Large intestine (tissue), 3 donors: ENCODE data around the gene DBP. TPM values are rescaled to one million over a fixed set of nuclear protein-coding genes. Genes with fewer than 3 reads are reported as not detected.

Experiments
- DNase-seq, 2 donors: peaks; one replicate each; pipeline versions ENCODE4 v3.0.0 to v3.0.0-alpha.2; 2013
- H3K27ac ChIP-seq: one replicate; pipeline ENCODE4 v1.5.1; 2013; ENCODE audit warnings: low read length
- H3K27me3 ChIP-seq: 2 replicates; pipeline ENCODE4 v1.6.1; 2013; ENCODE audit warnings: low read length; ENCODE audit not compliant: control insufficient read depth, insufficient read depth
- H3K36me3 ChIP-seq: 2 replicates; pipeline ENCODE4 v1.6.1; 2013; ENCODE audit warnings: low read length; ENCODE audit not compliant: control insufficient read depth, insufficient read depth
- H3K4me1 ChIP-seq: one replicate; pipeline ENCODE4 v1.6.1; 2013; ENCODE audit warnings: low read length; ENCODE audit not compliant: control insufficient read depth, insufficient read depth
- H3K4me3 ChIP-seq: one replicate; pipeline ENCODE4 v1.5.1; 2013; ENCODE audit warnings: low read length
- H3K9me3 ChIP-seq: one replicate; pipeline ENCODE4 v1.6.1; 2013; ENCODE audit warnings: mild to moderate bottlenecking, low read depth, low read length, moderate library complexity; ENCODE audit not compliant: control insufficient read depth
- WGBS: methylation state at CpG from one replicate; pipeline ENCODE4 v1.1.5; 2013; ENCODE audit warnings: low lambda C conversion rate; ENCODE audit not compliant: insufficient coverage; 5-methylcytosine and 5-hydroxymethylcytosine counted together
- polyA plus RNA-seq: library from polyadenylated mRNA; unstranded; fragments of 120-200 nt; gene quantifications from one replicate; pipeline ENCODE4 v1.2.1, GENCODE V29; 2013

The DBP gene
- polyA plus RNA-seq, 1 donor, result 4.0 TPM

DNA sequence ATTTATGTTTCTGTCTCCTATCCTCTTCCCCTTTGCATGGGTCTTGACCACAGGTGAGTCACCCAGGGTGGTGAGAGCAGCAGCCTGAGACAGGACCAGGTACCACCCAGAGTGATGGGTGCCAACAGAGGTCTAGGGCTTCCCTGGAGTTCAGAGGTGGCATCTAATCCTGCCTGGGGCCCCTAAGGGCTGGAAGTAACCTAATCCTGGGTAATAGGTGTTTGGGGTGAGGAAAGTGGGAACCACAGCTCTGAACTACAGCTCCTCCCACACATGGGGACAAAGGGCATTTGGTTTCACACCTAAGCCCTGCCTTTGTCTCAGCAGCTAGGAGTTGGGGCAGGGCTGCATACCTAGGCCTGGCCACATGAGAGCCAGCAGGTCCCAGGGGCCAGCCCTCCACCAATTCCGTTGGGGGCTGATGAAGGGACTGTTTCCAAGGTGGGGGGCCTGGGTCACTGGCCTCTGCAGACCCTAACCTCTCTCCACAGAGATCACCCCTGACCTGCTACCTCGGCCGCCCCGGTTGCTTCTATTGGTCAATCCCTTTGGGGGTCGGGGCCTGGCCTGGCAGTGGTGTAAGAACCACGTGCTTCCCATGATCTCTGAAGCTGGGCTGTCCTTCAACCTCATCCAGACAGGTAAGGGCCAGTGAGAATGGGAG lies 9.8 kb downstream of the DBP start:
- no CpG with 5 or more reads among the region's 6 CpGs for WGBS
- H3K27me3 ChIP-seq, result no peaks in the 10 kb centered on the region
- H3K9me3 ChIP-seq, result peaks cover 12% of the 10 kb centered on the region
- peaks cover 18% of the 10 kb centered on the region for H3K36me3 ChIP-seq
- peak in 1 of 2 donors; percentile 90 for DNase-seq
- H3K27ac ChIP-seq, result peak overlapping the region; percentile 97
- peaks cover 68% of the 10 kb centered on the region for H3K4me1 ChIP-seq
- H3K4me3 ChIP-seq, result no peak overlapping the region

- WGBS, result no CpG with 5 or more reads among the region's 30 CpGs
- Histone ChIP-seq H3K27ac (peak overlapping the region; percentile 95), H3K36me3 (peaks cover 16% of the 10 kb centered on the region), H3K4me1 (peaks cover 58% of the 10 kb centered on the region), H3K4me3 (peak overlapping the region; percentile 59), H3K9me3 (peaks cover 12% of the 10 kb centered on the region), H3K27me3 (no peaks in the 10 kb centered on the region)
- peak in 1 of 2 donors; percentile 8 for DNase-seq
Observed at GRCh38 chr19:48625891-48626327, 11.3 kb downstream of the DBP start.

DNA sequence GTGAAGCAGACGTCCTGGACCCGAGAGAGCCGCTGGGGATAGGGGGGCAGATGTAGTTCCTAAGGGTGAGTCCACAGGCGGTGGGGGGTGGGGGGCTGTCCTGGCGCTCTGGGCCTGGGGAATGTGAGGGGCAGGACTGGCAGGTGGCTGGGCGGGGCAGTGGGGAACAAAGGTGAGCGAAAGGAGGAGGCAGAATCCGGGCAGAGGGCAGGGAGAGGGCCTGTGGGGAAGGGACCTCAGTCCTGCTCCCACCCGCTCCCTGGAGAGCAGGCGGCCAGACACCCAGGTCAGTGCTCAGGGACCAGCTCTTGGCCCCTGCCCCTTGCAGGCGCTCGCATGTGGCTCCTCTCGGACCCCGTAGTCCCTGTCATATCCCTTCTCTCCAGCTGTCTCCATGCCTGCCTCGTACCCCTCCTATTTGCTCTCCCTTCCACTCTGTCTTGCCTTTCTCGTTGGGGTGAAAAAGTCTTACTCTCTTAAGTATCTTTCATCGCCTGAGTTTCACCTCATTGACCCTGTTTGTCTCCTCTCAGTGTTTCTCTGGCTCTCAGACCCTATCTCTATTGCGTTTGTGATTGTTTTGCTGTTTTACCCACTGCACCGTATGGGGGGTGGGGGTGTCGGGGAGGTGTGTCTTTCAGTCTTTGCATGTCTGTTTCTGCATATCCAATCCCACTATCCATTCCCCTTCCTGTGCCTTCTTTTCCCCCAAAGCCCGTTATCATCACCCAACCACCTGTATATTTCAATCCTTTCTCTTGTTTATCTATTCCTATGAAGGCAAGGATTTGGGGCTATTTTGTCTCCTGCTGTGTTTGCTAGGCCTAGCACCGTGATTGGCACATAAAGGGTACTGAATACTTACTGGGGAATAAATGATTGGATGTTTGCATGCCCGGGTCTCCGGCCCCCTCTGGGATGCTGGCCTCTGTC lies 12.1 kb downstream of the DBP start:
- Histone ChIP-seq H3K27ac (peak overlapping the region; percentile 95), H3K27me3 (no peaks in the 10 kb centered on the region), H3K9me3 (peaks cover 12% of the 10 kb centered on the region), H3K4me1 (peaks cover 49% of the 10 kb centered on the region), H3K36me3 (peaks cover 16% of the 10 kb centered on the region), H3K4me3 (peak overlapping the region; percentile 59)
- WGBS, result 40% methylated on average over 2 of the region's 24 CpGs
- peak in 1 of 2 donors; percentile 82 for DNase-seq

DNA sequence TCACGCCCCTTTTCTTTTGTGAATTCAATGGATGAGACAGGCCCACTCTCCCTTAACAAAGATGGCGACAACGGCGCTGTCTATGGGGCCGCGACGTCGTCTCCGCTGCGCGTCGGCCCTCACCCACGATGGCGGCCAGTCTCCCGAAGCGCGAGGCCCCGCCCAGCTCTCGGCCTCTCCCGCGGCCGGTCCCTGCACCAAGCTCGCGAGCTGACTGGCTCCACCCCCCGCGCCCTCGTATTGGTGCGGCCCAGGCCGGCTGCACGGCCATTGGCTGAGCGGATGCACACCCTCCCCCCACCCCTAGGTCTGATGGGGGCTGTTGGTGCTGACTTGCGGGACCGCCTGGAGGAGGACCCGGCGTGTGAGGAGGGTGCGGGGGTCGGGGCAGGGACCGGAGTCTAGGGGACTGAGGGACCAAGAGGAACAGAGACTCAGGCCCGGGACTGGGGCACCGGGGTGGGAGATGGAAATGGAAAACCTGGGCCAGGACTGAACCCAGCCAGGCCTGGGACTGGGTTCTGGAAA lies 13.0 kb downstream of the DBP start:
- Histone ChIP-seq H3K27me3 (no peaks in the 10 kb centered on the region), H3K4me1 (peaks cover 45% of the 10 kb centered on the region), H3K27ac (peak overlapping the region; percentile 95), H3K9me3 (peaks cover 3% of the 10 kb centered on the region), H3K4me3 (peak overlapping the region; percentile 59), H3K36me3 (peaks cover 15% of the 10 kb centered on the region)
- peak; percentile 98 to 99 for DNase-seq
- WGBS, result no CpG with 5 or more reads among the region's 40 CpGs

DNA sequence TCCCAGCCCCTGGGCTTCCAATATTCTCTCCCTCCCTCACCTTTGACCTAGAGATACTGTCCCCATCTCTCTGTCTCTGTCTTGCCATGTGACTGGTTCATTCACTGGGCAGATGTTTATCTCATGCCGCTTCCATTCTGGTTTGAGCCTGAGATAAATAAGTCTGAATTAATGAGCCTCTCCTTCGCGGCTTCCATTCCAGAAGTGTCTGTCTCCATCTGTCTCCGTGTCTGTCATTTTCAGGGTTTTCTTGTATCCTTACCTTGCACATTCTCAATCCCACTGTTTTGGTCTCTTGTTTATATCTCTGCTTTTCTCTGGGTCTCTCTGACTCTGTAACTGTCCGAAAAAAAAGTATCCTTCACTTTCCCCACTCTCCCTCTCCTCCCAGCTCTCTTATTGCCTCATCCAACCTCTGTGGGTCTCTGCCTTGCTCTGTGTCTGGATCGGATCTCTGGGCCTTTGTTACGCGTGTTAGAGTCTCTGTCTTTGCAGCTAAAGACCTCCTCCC lies 13.6 kb downstream of the DBP start:
- Histone ChIP-seq H3K4me1 (peaks cover 41% of the 10 kb centered on the region), H3K27me3 (no peaks in the 10 kb centered on the region), H3K36me3 (peaks cover 10% of the 10 kb centered on the region), H3K27ac (peak overlapping the region; percentile 95), H3K9me3 (peaks cover under 1% of the 10 kb centered on the region), H3K4me3 (peak overlapping the region; percentile 42)
- WGBS, result 13% methylated on average over 3 of the region's 8 CpGs
- DNase-seq, result no peak

DNA sequence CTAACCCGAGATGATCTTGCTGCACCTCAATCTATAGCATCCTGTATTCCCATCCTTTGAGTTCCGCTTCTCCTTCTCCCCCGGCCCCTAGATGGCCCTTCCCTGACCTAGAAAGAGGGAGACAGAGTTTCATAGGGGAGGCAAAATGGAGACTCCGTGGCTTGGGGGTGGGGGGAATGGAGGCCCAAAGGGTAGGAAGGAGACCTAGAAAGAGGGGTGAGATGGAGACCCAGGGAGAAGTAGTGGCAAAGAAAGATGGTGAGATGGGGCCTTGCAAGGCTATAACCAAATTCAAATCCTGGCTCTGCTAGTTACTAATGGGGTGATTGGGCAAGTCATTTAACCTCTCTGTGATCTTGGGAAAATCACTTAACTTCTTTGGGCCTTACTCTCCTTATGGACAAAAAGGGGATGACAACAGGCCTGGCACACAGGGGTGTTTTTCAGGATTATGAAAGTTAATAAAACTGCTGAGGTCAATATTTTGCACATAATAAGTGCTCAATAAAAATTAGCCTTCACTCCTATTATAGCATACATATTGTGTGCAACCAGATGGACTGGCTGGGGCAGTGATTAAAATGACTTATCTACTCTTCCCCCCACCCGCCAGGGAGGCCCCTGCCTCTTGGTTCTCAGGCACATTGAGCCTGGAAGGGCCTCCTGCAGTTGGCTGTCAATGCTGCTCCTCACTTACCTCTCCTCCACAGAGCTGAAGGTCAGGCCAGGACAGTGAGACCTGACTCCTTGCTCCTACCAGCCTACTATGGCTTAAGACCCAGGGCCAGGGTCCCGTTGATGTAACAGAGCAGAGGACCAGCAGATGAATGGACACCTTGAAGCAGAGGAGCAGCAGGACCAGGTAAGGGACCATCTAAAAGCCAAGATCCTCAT lies 17.2 kb downstream of the DBP start:
- Histone ChIP-seq H3K9me3 (no peaks in the 10 kb centered on the region), H3K27me3 (no peaks in the 10 kb centered on the region), H3K4me1 (peaks cover 42% of the 10 kb centered on the region), H3K36me3 (peaks cover 28% of the 10 kb centered on the region), H3K27ac (peak overlapping the region; percentile 82), H3K4me3 (peak overlapping the region; percentile 95)
- peak in 1 of 2 donors; percentile 10 for DNase-seq
- WGBS, result 0% methylated on average over 1 of the region's 6 CpGs

GRCh38 chr19:48618916-48619691 lies 18.1 kb downstream of the DBP start, which contains the start of the genes RPL18 and SPHK2:
Gene RPL18, minus strand, starts transcription at chr19:48619178. Its CDS starts 35 bp downstream, at chr19:48619143.
Gene SPHK2, plus strand, starts transcription at chr19:48619506. Its CDS starts 1,009 bp downstream, at chr19:48620515.
- Histone ChIP-seq H3K9me3 (no peaks in the 10 kb centered on the region), H3K4me1 (peaks cover 43% of the 10 kb centered on the region), H3K27me3 (no peaks in the 10 kb centered on the region), H3K36me3 (peaks cover 28% of the 10 kb centered on the region), H3K27ac (peak within 1 kb of the TSS; percentile 96), H3K4me3 (peak within 1 kb of the TSS; percentile 95)
- peak; percentile 100 for DNase-seq
- WGBS, result no CpG with 5 or more reads among the region's 69 CpGs

- peak overlapping the region; percentile 96 for H3K27ac ChIP-seq
- H3K9me3 ChIP-seq, result no peaks in the 10 kb centered on the region
- WGBS, result no CpG with 5 or more reads among the region's 18 CpGs
- peaks cover 46% of the 10 kb centered on the region for H3K4me1 ChIP-seq
- no peak for DNase-seq
- H3K36me3 ChIP-seq, result peaks cover 28% of the 10 kb centered on the region
- peak overlapping the region; percentile 95 for H3K4me3 ChIP-seq
- no peaks in the 10 kb centered on the region for H3K27me3 ChIP-seq
Observed at GRCh38 chr19:48618278-48618915, 18.8 kb downstream of the DBP start.
